GM12872 (cell line): Measurements from ENCODE around the gene CASQ2.
A peak's percentile ranks its signal among the peaks of the same experiment; 100 is the strongest.

Experiments used
- TF ChIP-seq, protein P1 (sequence below): IDR thresholded peaks from 3 replicates; pipeline ENCODE4 v1.5.1; 2011; ENCODE audit warnings: low read depth, mild to moderate bottlenecking, low read length, moderate library complexity; ENCODE audit not compliant: insufficient read depth

CASQ2 gene

DNA sequence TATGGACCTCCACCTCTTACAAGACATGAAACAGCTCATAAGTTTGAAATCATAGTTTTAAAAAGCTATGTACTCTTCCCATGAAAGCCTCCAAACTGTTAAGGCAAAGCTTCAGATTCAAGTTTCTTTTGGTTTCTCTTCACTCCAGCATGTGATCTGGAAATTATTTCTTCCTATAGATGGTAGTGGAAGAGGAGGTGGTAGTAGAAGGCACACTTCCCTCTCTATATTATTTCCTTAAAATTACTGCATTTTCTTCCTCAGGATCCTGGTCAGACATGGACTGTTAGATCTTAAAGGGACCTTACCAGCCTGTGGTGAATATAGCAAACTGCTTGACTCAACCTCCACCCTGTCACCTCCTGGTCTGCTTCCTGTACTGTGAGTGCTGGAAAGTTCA is 40.6 kb upstream of the CASQ2 start:
- TF ChIP-seq, protein P1, sequence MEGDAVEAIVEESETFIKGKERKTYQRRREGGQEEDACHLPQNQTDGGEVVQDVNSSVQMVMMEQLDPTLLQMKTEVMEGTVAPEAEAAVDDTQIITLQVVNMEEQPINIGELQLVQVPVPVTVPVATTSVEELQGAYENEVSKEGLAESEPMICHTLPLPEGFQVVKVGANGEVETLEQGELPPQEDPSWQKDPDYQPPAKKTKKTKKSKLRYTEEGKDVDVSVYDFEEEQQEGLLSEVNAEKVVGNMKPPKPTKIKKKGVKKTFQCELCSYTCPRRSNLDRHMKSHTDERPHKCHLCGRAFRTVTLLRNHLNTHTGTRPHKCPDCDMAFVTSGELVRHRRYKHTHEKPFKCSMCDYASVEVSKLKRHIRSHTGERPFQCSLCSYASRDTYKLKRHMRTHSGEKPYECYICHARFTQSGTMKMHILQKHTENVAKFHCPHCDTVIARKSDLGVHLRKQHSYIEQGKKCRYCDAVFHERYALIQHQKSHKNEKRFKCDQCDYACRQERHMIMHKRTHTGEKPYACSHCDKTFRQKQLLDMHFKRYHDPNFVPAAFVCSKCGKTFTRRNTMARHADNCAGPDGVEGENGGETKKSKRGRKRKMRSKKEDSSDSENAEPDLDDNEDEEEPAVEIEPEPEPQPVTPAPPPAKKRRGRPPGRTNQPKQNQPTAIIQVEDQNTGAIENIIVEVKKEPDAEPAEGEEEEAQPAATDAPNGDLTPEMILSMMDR, result no peak

DNA sequence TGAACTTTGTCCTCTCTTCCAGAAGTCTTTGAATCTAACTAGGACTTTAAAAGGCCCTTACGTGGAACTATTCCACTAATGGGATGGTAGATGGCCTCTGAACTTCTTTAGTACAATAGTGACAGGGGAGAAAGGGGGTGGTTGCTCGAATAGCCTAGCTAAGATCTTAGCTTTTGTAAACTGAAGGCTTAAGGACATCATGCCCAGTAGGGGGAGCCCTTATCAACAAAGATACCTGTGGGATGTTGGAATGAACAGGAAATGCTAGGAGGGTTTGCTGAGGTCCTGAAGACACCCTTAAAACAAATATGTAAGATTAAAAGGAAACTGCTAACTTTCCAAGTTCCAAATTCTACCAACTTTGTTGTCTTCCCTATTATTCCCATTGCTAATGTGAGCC is 39.2 kb upstream of the CASQ2 start:
- TF ChIP-seq, protein P1, result peak; percentile 76

DNA sequence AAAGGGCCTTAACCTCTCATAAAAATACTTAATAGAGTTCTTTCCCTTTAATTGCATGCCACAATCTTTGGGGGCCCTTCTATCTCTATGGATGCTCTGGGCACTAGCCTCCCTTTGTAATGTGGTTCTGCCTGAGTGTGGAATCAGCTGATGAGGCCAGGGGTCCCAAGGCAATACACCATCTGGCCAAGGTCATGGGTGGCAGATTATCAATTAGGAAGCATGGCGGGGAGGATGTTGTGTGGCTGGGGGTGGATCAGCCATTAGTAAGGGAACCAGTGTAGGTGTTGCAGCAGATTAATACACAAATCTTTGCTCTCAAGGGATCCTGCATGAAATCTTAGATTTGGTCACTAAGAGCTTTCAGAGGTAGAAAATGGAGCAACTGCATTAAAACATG is 37.1 kb upstream of the CASQ2 start:
- TF ChIP-seq, protein P1, result no peak

DNA sequence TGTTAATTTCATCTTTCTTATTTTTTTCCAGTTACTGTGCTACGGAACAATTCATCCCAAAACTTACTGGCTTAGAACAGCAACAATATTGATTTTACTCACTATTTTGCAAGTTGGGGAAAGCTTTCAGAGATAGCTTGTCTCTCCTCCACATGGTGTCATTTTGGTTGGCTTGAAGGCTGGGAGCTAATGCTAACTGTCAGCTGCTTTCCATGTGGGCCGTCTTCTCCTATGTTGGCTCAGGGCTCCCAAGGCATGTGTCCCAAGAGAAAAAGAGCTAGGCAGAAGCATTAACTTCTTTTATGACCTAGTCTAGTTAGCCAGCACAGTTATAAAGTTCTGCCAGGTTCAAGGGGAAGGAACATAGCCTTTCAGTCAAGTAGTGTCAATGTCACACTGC is 33.9 kb upstream of the CASQ2 start:
- TF ChIP-seq, protein P1, result no peak

DNA sequence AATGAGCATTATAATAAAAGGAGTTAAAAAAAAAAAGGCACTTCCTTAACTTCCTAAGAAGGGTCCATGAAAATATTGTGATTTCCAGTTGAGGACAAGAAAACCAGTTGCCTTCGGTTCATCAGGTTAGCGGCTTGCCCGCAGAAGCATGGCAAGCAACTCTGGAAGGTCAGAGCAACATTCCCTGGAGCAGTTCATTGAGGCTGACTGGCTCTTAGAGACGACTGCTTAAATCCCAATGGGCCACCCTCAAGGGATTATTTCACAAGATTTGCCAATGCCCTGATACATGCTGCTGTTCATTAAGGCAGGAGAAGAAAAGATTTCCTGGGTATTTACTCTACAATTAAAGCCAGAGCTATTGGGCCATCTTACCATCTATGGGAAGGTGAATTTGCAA is 29.0 kb upstream of the CASQ2 start:
- TF ChIP-seq, protein P1, result no peak

DNA sequence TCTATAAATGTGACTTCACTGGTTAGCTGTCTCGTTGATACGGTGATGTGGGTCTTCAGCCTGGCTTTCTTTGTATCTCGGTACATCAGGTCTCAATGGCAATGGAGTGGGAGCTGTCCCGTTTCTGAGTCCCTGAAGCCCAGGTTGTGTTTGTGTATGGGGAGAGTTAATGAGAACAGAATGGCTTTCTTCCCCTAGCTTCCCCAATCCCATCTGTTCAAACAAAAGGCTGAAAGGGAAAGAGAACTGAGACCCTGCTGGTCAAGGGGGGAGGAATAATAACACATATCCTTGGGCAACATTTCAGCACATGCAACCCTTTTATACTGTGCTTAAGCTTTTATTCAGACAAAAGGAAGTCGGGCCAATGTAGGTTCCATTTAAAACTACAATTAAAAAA is 28.4 kb upstream of the CASQ2 start:
- TF ChIP-seq, protein P1, result no peak

DNA sequence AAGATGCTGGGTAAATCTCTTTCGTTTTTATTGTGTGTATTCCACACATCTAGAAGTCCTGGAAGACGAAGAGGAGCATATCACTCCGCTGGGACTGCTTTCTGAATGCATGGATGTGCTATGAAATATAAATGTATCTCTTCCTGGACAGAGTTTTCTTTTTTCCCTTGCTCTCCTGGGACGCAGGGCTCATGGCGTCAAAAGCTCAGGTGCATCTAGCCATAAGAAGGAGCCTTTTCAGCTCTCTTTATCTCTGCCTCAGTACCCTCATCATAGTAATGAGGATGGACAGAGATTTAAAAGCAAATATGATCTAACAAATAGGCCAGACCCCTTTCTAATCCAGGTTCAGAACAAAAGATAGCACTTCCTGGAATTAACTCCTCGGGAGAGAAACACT is 27.5 kb upstream of the CASQ2 start:
- TF ChIP-seq, protein P1, result no peak
